ENCODE measurements around the gene ZRSR2.
"Not testable (repeated sequence)": the region's sequence is repeated elsewhere in the genome, so short reads cannot be mapped to it uniquely, and the experiment has no call there.

ZRSR2 gene

GRCh38 chrX:15789979-15790768 lies at the start of gene ZRSR2:
Gene ZRSR2 (plus strand): TSS chrX:15790484. CDS start chrX:15790496, 12 bp downstream.
- peak; percentile 94 for DNase-seq

GRCh38 chrX:15744181-15744867 lies 46.0 kb upstream of the ZRSR2 start:
- no peak for DNase-seq

DNA sequence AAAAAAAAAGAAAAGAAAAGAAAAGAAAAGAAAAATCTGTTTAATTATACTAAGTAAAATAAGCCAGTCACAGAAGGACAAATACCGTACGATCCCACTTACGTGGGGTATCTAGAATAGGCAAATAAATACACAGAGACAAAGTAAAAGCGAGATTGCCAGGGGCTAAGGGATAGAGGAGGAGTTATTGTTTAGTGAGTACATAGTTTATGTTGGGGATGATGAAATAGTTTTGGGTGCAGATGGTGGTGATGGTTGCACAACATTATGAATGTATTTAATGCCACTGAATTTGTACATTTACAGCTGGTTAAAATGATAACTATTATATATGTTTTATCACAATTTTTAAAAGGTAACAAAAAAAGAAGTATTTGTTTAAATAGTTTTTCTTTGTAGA lies 45.1 kb upstream of the ZRSR2 start:
- no peak for DNase-seq

DNA sequence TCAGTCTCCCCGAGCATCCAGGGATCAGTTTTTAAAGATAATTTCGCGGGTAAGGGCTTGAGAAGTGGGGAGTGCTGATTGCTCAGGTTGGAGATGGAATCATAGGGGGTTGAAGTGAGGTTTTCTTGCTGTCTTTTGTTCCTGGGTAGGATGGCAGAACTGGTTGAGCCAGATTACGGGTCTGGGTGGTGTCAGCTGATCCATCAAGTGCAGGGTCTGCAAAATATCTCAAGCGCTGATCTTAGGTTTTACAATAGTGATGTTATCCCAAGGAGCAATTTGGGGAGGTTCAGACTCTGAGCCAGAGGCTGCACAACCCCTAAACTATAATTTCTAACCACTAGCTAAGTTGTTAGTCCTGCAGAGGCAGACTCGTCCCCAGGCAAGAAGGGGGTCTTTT lies 43.6 kb upstream of the ZRSR2 start:
- DNase-seq = not testable (repeated sequence)

GRCh38 chrX:15747626-15748173 lies 42.6 kb upstream of the ZRSR2 start:
- no peak for DNase-seq

DNA sequence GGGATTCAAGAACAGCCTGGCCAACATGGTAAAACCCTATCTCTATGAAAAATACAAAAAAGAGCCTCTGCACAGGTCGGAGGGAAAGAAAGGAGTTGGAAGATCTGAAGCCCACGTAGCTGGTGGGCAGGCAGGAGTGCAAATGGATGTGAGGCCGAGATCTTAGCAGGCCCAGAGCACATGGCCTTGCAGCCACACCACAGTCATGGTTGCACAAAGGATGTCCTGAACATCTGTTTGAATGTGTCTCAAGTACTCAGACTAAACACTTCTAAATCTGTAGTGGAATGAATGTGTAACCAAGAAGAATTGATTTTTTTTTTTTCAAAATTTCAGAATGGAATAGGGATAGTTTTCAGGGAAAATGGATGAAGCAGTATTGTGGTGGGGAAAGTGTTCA lies 41.4 kb upstream of the ZRSR2 start:
- no peak for DNase-seq

GRCh38 chrX:15749642-15750610 lies 40.4 kb upstream of the ZRSR2 start:
- DNase-seq = no peak

DNA sequence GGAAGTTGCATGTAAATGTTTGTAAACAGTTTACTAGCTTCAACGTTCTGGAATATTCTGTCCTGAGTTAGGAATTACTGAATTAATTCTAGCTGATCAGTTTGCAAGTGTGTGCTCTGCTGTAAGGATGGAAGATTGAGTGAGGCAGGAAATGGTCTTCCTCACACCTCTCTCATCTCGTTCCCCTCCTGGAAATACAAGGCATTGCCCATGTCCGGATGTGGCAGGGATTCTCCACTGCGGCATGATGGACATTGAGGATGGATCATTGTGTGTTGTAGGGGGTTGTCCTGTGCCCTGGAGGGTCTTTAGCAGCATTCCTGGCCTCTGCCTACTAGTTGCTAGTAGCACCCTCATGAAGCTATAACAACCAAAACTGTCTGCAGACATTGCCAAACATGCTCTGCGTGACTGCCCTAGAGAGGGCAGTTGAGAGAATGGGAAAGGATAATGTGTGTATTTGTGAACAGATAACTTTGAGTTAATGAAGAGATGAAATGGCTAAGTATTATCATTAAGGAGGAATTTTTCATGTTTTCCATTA lies 39.6 kb upstream of the ZRSR2 start:
- no peak for DNase-seq

- DNase-seq = no peak
These were observed 39.0 kb upstream of the ZRSR2 start for GRCh38 chrX:15751155-15751819.

DNA sequence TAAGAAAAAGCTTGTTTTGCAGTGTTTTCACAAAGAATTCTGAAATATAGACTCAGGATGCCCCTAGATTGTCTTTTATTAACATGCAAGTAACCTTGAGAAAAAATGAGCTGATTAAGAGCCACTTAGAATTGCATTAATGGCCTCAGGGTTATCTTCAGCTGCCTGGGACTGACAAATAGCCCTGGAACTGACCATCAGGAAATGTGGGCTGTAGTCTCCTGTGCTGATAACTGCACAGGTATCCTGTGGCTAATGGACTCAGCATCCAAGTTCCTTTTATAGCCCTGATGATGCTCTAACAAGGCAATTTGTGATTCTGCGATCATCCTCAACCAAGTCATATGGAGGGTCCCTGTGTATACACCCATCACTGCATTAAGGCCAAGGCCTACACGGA lies 35.2 kb upstream of the ZRSR2 start:
- DNase-seq = no peak

- DNase-seq = no peak
These were observed 32.1 kb upstream of the ZRSR2 start for GRCh38 chrX:15758140-15758539.

- DNase-seq = not testable (repeated sequence)
These were observed 30.4 kb upstream of the ZRSR2 start for GRCh38 chrX:15759886-15760285.

DNA sequence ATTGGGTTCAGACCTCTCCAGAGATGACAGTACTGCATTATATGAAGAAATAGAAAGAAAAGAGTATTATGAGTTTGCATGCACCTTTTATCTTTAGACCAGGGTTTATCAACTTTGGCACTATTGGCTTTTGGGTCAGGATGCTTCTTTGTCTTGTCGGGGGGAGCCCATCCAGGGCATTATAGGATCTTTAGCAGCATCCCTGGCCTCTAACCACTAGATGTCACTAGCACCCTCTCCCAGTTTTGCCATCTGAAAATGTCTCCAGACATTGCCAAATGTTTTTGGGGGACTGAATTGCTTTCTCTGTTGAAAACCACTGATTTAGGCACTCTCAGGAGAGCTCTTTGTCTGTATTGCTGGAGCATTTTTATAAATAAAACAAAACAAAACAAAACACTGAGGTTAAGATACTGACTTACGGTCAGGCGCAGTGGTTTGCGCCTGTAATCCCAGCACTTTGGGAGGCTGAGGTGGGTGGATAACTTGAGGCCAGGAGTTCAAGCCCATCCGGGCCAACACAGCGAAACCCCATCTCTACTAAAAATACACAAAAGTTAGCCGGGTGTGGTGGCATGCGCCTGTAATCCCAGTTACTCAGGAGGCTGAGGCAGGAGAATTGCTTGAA lies 28.6 kb upstream of the ZRSR2 start:
- no peak for DNase-seq

DNA sequence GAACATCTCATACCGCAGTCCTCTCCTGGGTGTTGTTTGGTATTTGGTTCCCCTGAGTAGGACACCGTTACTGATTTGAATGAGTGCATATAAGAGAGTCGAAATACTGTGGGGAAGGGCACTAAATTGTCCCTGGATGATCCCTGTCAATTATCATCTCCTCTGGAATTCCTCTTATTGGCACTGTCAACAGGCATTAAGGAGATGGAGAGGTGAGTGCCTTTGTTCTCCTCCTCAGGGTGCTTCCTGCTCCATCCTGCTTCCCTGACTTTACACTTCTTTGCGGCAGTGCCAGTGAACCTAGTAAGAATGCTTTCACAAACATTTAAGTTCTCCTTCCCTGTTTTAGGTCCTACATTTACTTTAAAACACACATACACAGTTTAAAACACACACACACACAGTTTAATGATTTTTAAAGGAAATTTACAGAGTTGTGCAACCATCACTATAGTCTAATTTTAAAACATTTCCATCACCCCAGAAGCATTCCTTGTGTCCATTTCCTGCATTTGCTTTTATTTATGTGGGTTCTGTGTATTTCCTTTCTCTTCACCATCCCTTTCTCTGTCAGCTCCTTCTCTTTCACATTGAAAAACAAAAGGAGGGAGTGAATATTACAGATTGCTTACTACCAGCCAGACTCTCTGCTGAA lies 20.9 kb upstream of the ZRSR2 start:
- no peak for DNase-seq

GRCh38 chrX:15781961-15782699 lies 8.2 kb upstream of the ZRSR2 start:
- no peak for DNase-seq

- DNase-seq = no peak
These were observed 5.0 kb upstream of the ZRSR2 start for GRCh38 chrX:15785176-15785750.

GRCh38 chrX:15786915-15787314 lies 3.4 kb upstream of the ZRSR2 start:
- DNase-seq = no peak

DNA sequence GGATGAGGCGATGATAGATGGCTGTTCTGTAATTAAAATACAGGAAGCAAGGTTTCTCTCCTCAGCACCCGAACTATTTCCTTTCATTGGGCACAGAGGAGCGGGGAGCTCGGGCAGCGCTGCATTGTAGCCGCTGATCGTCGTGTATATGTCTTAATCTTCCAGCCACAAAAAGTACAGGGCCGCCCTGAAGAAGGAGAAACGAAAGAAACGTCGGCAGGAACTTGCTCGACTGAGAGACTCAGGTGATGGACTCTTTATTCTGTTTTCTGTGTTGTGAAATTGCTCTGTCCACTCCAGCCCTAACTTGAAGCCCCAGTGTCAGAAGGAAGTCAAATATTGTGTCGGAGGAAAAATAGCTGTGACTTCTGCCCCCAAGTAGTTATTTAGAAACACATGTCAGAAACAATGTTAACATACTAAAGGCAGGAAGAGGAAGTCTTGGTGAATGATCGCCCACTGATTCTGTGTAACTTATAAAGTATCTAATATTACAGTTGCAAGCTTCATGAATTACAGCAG lies 546 bp downstream of the ZRSR2 start:
- no peak for DNase-seq

DNA sequence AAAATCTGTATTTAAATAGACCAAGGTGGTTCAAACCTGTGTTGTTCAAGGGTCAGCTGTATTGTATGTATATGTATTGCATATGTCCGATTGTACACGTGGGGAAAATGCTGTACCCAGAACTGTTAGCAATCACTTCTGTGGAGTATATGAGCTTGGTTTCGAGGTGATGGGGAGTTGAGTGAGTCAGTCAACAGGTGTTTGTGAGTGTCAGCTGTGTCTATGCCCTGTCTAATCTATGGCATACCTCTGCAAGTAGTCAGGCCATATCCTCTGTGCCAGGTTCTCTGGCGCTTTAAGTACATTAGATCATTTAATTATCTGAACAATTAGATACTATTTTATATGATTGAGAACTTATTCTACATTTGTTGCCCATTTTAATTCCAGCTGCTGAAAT lies 7.4 kb downstream of the ZRSR2 start:
- no peak for DNase-seq

DNA sequence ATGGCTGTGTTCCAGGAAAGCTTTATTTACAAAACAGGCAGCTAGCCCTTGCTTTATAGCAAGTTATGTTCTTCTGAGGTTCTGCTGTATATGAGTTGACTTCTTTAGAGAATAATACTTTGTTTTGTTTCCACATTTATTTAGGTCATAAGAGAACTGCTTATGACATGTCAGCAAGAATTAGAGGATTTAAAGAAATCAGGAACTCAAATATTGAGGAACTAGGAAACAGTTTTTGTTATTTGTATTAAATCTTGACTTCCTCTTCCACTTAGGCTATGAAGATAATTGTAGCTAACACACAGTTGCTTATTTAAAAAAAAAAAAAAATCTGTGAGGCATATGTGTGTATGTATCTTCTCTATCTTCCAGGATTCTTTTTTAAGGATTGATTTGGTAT lies 14.3 kb downstream of the ZRSR2 start:
- DNase-seq = no peak
